Measurements from ENCODE around the gene SRPK2.
"Not testable (repeated sequence)": the region's sequence is repeated elsewhere in the genome, so short reads cannot be mapped to it uniquely, and the experiment has no call there.

Gene SRPK2

DNA sequence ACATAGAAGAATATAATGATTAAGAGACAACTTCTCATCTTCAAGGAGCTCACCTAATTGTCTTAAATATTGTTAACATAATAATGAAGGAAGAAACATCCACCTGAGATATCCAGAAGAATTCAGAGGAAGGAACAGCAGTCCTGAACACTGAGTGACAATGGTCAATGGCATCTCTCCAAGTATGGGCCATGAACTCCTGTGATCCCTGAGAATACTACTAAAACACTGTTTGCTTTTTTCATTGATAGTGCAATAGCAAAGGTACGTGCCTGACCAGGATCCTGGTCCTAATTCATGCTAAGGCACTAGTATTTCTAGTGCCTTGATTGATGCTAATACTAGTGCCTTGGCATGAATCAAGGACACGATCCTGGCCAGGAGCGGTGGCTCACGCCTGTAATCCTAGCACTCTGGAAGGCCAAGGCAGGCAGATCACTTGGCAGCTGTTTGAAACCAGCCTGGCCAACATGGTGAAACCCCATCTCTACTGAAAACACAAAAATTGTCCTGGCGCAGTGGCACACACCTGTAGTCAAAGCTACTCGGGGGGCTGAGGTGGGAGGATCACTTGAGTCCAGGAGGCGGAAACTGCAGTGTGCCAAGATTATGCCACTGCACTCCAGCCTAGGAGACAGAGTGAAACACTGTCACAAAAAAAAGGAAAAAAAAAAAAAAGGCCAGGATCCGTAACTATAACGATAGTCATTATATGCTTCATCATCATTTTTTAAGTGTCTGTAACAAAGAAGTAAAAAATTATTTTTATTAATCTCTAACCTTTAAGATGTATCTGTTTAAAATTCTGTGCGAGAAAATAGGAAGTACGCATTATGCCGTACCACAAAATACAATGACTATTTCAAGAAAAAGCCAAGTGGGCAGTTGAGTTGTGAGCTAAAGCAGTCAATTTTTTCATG lies 49.1 kb downstream of the SRPK2 start:
- Mint-ChIP-seq H3K9me3 (no peaks in the 10 kb centered on the region), H3K27ac (no peak overlapping the region), H3K4me1 (ENCODE audit: low read depth) (peaks cover 18% of the 10 kb centered on the region), H3K4me3 (no peak overlapping the region), H3K27me3 (no peaks in the 10 kb centered on the region), H3K36me3 (ENCODE audit: low read depth) (no peaks in the 10 kb centered on the region)
- intact Hi-C loops (cut with micrococcal nuclease): loop anchor here (10.0 kb wide), 1 partner anchor 45 kb away; the partner anchor contains the start of gene SRPK2

GRCh38 chr7:105337529-105337928 lies 51.2 kb downstream of the SRPK2 start:
- Mint-ChIP-seq H3K9me3 (no peaks in the 10 kb centered on the region), H3K4me1 (ENCODE audit: low read depth) (peaks cover 13% of the 10 kb centered on the region)

GRCh38 chr7:105336009-105336408 lies 52.7 kb downstream of the SRPK2 start:
- H3K36me3 Mint-ChIP-seq (ENCODE audit: low read depth): no peaks in the 10 kb centered on the region
- no peaks in the 10 kb centered on the region for H3K27me3 Mint-ChIP-seq
- H3K4me3 Mint-ChIP-seq: no peak overlapping the region
- peaks cover 10% of the 10 kb centered on the region for H3K4me1 Mint-ChIP-seq (ENCODE audit: low read depth)
- no peak overlapping the region for H3K27ac Mint-ChIP-seq
- intact Hi-C loops (cut with micrococcal nuclease): loop anchor here (2.0 to 10.0 kb wide), 2 partner anchors 49 to 183 kb away; partner anchors contain the start of gene SRPK2
- H3K9me3 Mint-ChIP-seq: no peaks in the 10 kb centered on the region

More at GRCh38 chr7:105337529-105337928, 51.2 kb downstream of the SRPK2 start:
- Mint-ChIP-seq H3K27ac (no peak overlapping the region), H3K27me3 (no peaks in the 10 kb centered on the region), H3K36me3 (ENCODE audit: low read depth) (no peaks in the 10 kb centered on the region), H3K4me3 (no peak overlapping the region)
- intact Hi-C loops (cut with micrococcal nuclease): loop anchor here (2.0 to 10.0 kb wide), 2 partner anchors 47 to 185 kb away; partner anchors contain the start of gene SRPK2

DNA sequence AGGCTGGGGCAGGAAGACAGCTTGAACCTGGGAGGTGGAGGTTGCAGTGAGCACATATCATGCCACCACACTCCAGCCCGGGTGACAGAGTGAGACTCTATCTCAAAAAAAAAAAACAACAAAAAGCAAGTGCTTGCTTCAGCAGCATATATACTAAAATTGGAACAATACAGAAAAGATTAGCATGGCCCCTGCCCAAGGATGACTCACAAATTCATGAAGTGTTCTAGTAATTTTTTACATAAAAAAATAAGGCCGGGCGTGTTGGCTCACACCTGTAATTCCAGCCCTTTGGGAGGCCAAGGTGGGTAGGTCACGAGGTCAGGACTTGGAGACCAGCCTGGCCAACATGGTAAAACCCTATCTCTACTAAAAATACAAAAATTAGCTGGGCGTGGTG lies 56.1 kb downstream of the SRPK2 start:
- H3K27ac Mint-ChIP-seq; H3K9me3 Mint-ChIP-seq; H3K4me1 Mint-ChIP-seq (ENCODE audit: low read depth); H3K36me3 Mint-ChIP-seq (ENCODE audit: low read depth); H3K4me3 Mint-ChIP-seq; H3K27me3 Mint-ChIP-seq: not testable (repeated sequence)
- intact Hi-C loops (cut with micrococcal nuclease): loop anchor here (10.0 kb wide), 1 partner anchor 52 kb away; the partner anchor contains the start of gene SRPK2

DNA sequence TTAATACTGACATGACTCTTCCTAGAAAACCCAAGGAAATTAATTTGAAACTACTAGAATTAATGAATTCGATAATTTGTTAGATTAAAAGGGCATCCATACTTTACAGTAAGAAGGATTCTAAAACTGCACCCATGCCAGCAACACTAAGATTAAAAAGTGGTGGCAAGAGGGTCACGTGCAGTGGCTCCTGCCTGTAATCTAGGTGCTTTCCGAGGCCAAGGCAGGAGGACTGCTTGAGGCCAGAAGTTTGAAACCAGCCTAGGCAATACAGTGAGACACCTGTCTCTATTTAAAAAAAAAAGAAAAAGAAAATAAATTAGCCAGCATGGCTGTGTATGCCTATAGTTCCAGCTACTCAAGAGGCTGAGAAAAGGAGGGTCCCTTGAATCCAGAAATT lies 58.2 kb downstream of the SRPK2 start:
- Mint-ChIP-seq H3K4me1 (ENCODE audit: low read depth) (peaks cover 16% of the 10 kb centered on the region), H3K27me3 (no peaks in the 10 kb centered on the region), H3K27ac (no peak overlapping the region), H3K36me3 (ENCODE audit: low read depth) (no peaks in the 10 kb centered on the region), H3K9me3 (no peaks in the 10 kb centered on the region), H3K4me3 (no peak overlapping the region)
- intact Hi-C loops (cut with micrococcal nuclease): loop anchor here (10.0 kb wide), 1 partner anchor 54 kb away; the partner anchor contains the start of gene SRPK2

- Mint-ChIP-seq H3K4me3 (no peak overlapping the region), H3K27ac (no peak overlapping the region), H3K4me1 (ENCODE audit: low read depth) (peaks cover 49% of the 10 kb centered on the region), H3K9me3 (no peaks in the 10 kb centered on the region), H3K36me3 (ENCODE audit: low read depth) (peaks cover 2% of the 10 kb centered on the region), H3K27me3 (no peaks in the 10 kb centered on the region)
- intact Hi-C loops (cut with micrococcal nuclease): no loop called here
Measured at GRCh38 chr7:105327201-105327600, 61.5 kb downstream of the SRPK2 start.

DNA sequence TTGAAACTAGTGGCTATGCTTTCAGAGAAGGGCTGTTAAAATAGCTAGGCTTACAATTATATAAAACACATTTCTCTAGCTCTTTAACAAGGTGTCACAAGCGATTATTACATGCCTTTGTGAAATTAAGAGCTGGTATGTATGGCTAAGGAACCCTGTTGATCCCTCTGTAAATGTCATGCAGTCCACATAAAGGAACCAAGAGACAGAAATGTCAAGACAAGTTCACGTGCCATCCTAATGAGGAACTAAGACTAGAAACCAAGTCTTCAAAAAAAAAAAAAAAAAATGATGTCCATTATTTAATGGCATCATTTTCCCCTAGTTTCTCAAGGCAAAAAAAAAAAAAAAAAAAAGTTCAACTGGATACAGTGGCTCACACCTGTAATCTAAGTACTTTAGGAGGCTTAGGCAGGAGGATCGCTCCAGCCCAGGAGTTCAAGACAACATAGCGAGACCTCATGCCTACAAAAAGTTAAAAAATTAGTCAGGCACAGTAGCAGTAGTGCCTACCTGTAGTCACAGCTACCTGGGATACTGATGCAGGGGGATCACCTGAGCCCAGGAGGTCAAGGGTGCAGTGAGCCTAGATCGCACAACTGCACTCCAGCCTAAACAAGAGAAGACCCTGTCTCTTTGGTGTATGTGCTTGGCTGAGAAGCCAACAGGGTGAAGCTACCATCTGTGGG lies 63.4 kb downstream of the SRPK2 start:
- Mint-ChIP-seq H3K4me3 (no peak overlapping the region), H3K9me3 (no peaks in the 10 kb centered on the region), H3K27ac (peak overlapping the region; percentile 71), H3K27me3 (no peaks in the 10 kb centered on the region), H3K4me1 (ENCODE audit: low read depth) (peaks cover 53% of the 10 kb centered on the region), H3K36me3 (ENCODE audit: low read depth) (peaks cover 9% of the 10 kb centered on the region)
- intact Hi-C loops (cut with micrococcal nuclease): no loop called here

DNA sequence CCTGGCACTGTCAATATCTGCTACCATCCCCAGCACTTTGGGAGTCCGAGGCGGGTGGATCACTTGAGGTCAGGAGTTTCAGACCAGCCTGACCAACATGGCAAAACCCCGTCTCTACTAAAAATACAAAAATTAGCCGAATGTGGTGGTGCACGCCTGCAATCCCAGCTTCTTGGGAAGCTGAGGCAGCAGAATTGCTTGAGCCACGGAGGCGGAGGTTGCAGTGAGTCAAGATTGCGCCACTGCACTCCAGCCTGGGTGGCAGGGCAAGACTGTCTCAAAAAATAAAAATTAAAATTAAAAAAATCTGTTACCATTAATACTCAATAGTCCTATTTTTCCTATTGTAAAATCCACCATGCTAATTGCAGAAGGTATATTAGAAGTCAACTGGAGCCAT lies 64.1 kb downstream of the SRPK2 start:
- H3K36me3 Mint-ChIP-seq (ENCODE audit: low read depth); H3K9me3 Mint-ChIP-seq; intact Hi-C loops (cut with micrococcal nuclease); H3K27me3 Mint-ChIP-seq; H3K4me3 Mint-ChIP-seq: not testable (repeated sequence)
- Mint-ChIP-seq H3K4me1 (ENCODE audit: low read depth) (peaks cover 61% of the 10 kb centered on the region), H3K27ac (peak overlapping the region; percentile 71)

- intact Hi-C loops (cut with micrococcal nuclease): no loop called here
- peaks cover 56% of the 10 kb centered on the region for H3K4me1 Mint-ChIP-seq (ENCODE audit: low read depth)
- no peaks in the 10 kb centered on the region for H3K9me3 Mint-ChIP-seq
- no peak overlapping the region for H3K4me3 Mint-ChIP-seq
- H3K36me3 Mint-ChIP-seq (ENCODE audit: low read depth): peaks cover 9% of the 10 kb centered on the region
- H3K27me3 Mint-ChIP-seq: no peaks in the 10 kb centered on the region
- H3K27ac Mint-ChIP-seq: peak overlapping the region; percentile 71
Measured at GRCh38 chr7:105323366-105323765, 65.4 kb downstream of the SRPK2 start.

DNA sequence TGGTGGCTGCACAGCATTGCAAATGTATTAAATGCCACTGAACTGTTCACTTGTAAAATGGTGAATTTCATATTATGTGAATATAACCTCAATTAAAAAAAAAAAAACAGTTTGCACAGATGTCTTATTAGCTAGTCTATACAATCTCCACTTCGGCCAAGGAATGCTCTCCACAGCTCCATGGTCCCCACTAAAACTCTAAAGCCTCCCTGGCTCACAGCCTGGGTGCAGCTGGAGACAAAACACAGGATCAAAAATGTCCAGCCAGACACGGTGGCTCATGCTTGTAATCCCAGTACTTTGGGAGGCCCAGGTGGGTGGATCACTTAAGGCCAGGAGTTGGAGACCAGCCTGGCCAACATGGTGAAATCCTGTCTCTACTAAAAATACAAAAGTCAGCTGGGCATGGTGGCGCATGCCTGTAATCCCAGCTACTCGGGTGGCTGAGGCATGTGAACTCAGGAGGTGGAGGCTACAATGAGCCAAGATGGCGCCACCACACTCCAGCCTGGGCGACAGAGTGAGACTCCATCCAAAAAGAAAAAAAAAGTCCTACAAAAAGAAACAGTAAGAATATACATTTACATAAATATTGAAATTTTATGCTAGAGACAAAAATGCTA lies 66.0 kb downstream of the SRPK2 start:
- Mint-ChIP-seq H3K27me3 (no peaks in the 10 kb centered on the region), H3K4me1 (ENCODE audit: low read depth) (peaks cover 56% of the 10 kb centered on the region), H3K27ac (peak overlapping the region; percentile 25), H3K9me3 (no peaks in the 10 kb centered on the region), H3K36me3 (ENCODE audit: low read depth) (peaks cover 9% of the 10 kb centered on the region), H3K4me3 (no peak overlapping the region)
- intact Hi-C loops (cut with micrococcal nuclease): no loop called here

DNA sequence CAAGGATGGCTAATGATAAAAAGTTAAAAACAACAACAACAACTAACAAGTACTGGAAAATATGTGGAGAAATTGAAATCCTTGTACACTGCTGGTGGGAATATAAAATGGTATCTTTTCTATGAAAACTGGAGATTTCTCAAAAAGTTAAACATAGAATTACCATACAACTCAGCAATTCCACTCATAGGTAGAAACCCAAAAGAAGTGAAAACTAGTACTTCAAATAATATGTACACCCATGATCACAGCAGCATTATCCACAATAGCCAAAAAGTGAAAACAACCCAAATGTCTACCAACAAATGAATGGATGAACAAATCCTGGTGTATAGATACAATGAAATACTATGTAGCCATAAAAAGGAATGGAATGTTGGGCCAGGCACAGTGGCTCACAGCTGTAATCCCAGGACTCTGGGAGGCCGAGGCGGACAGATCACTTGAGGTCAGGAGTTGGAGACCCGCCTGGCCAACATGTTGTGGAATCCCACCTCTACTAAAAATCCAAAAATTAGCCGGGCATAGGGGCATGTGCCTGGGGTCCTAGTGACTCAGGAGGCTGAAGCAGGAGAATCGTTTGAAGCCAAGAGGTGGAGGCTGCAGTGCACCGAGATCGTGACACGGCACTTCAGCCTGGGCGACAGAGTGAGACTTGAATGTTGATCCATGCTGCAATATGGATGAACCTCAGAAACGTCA lies 66.8 kb downstream of the SRPK2 start:
- H3K27me3 Mint-ChIP-seq: no peaks in the 10 kb centered on the region
- no peak overlapping the region for H3K4me3 Mint-ChIP-seq
- intact Hi-C loops (cut with micrococcal nuclease): no loop called here
- H3K36me3 Mint-ChIP-seq (ENCODE audit: low read depth): peaks cover 9% of the 10 kb centered on the region
- H3K27ac Mint-ChIP-seq: no peak overlapping the region
- H3K4me1 Mint-ChIP-seq (ENCODE audit: low read depth): peaks cover 56% of the 10 kb centered on the region
- H3K9me3 Mint-ChIP-seq: no peaks in the 10 kb centered on the region

GRCh38 chr7:105320896-105321295 lies 67.8 kb downstream of the SRPK2 start:
- peaks cover 9% of the 10 kb centered on the region for H3K36me3 Mint-ChIP-seq (ENCODE audit: low read depth)
- H3K4me3 Mint-ChIP-seq: no peak overlapping the region
- intact Hi-C loops (cut with micrococcal nuclease): no loop called here
- no peaks in the 10 kb centered on the region for H3K27me3 Mint-ChIP-seq
- no peaks in the 10 kb centered on the region for H3K9me3 Mint-ChIP-seq
- peaks cover 50% of the 10 kb centered on the region for H3K4me1 Mint-ChIP-seq (ENCODE audit: low read depth)
- no peak overlapping the region for H3K27ac Mint-ChIP-seq

GRCh38 chr7:105319578-105319977 lies 69.1 kb downstream of the SRPK2 start:
- intact Hi-C loops (cut with micrococcal nuclease): no loop called here
- Mint-ChIP-seq H3K4me1 (ENCODE audit: low read depth) (peaks cover 37% of the 10 kb centered on the region), H3K36me3 (ENCODE audit: low read depth) (peaks cover 9% of the 10 kb centered on the region), H3K27me3 (no peaks in the 10 kb centered on the region), H3K9me3 (no peaks in the 10 kb centered on the region), H3K4me3 (peak overlapping the region; percentile 41), H3K27ac (no peak overlapping the region)
